Measurements from ENCODE around the gene BCAS3.

Gene BCAS3

DNA sequence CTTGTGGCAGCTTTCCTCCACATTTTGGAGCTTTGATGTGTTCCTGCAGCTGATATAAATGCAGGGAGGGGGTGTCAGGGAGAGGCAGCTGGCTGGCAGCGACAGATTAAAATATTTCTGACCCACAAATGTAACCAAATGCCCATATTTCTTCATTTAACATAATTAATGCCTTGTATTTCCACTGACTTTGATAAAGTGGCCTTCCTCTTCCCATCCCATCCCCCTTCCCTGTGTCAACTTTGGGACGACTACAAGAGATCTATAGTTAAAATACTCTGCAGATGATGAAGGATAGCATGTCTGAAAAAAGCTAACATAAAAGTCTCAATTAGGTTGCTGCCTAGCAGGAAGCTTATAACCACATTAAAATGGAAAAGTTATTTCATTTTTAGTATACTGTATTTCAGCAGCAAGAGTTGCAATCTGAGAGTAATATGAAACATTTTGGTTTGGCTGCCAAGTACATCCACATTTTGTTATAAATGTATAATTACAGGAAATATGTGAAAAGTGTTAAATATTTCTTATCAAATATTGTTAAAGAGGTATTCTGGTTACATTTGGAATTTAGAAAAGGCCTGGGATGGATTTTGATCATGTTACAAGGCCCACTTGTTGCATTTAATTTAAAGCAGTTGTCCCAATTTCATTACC is 483.3 kb downstream of the BCAS3 start:
- Histone ChIP-seq H3K4me3 (no peak overlapping the region), H3K36me3 (no peaks in the 10 kb centered on the region), H3K4me2 (peak overlapping the region; percentile 30; the same call in 1 of the 2 replicates), H3K9ac (no peak overlapping the region), H3K4me1 (peaks cover 14% of the 10 kb centered on the region), H3K27me3 (no peaks in the 10 kb centered on the region), H3K9me3 (no peaks in the 10 kb centered on the region), H4K20me1 (no peaks in the 10 kb centered on the region), H3K27ac (no peak overlapping the region)
- TF ChIP-seq Cebpa-rat (IDR thresholded peaks at IDR 0.05) = no peak

DNA sequence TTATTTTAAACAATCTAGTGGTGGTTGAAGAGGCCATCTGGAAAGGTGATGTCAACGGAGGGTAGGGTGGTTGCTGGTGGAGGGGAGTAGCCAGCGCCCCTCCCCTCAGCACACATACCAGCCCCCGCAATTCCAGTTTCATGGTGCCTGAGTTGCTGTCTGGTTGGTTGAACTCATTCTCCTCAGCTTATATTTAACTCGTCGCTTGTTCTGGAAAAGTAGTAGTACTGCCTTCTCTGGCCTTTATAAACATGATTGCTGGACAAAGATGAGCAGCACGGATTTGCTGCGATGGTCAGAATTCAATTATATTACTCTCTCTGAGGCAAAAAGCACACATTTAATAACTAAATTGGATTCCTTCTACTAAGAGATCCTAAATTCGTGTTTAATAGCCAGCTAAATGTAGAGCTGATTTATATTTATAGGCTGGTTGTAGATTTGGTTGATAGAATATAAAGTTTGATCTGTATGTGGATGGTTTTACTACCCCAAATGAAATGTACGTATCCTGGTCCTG is 484.0 kb downstream of the BCAS3 start:
- H3K9me3 ChIP-seq = no peaks in the 10 kb centered on the region
- no peak overlapping the region for H3K9ac ChIP-seq
- TF ChIP-seq Cebpa-rat (IDR thresholded peaks at IDR 0.05) = no peak
- no peak overlapping the region for H3K27ac ChIP-seq
- H3K4me3 ChIP-seq = no peak overlapping the region
- no peak overlapping the region for H3K4me2 ChIP-seq
- peaks cover 14% of the 10 kb centered on the region for H3K4me1 ChIP-seq
- no peaks in the 10 kb centered on the region for H4K20me1 ChIP-seq
- no peaks in the 10 kb centered on the region for H3K36me3 ChIP-seq
- no peaks in the 10 kb centered on the region for H3K27me3 ChIP-seq

DNA sequence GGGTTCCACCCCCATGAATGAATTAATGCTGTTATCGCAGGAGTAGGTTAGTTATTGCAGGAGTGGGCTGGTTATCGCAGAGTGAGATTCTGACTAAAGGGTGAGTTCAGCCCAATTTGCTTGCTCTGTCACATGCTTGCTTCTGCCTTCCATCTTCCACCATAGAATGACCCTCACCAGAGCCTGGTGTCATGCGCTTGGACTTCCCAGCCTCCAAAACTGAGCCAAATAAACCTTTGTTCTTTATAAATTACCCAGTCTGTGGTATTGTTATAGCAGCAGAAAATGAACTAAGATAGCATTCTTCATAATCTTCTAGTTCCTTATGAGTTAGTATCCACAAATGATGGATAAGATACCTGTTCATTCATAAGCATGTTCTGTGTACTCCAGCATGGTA is 486.9 kb downstream of the BCAS3 start:
- Histone ChIP-seq H3K4me1 (peaks cover 14% of the 10 kb centered on the region), H4K20me1 (no peaks in the 10 kb centered on the region), H3K9me3 (no peaks in the 10 kb centered on the region), H3K9ac (no peak overlapping the region), H3K4me2 (no peak overlapping the region), H3K36me3 (no peaks in the 10 kb centered on the region), H3K27ac (no peak overlapping the region), H3K27me3 (no peaks in the 10 kb centered on the region), H3K4me3 (no peak overlapping the region)
- no peak for TF ChIP-seq Cebpa-rat (IDR thresholded peaks at IDR 0.05)

DNA sequence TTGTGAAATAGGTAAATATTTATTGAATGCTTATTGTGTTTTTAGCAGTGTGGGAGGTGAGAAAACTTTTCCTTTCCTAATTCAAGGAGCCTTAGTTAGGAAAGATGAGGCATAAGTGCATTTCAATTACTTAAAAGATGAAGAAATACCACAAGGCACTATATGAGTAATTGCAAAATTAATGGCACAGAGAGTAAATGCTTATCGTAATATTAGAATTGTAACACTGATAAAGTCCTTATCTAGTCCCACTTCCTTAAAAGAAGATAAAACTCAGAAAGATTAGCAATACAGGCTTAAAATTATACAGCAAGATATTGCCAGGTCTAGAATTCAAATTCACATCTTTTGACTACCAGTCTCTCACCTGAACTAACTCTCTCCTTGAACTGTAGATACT is 489.4 kb downstream of the BCAS3 start:
- no peaks in the 10 kb centered on the region for H3K27me3 ChIP-seq
- no peaks in the 10 kb centered on the region for H3K36me3 ChIP-seq
- H4K20me1 ChIP-seq = no peaks in the 10 kb centered on the region
- no peak overlapping the region for H3K4me3 ChIP-seq
- peaks cover 5% of the 10 kb centered on the region; the same call in 1 of the 2 replicates for H3K9me3 ChIP-seq
- TF ChIP-seq Cebpa-rat (IDR thresholded peaks at IDR 0.05) = no peak
- no peak overlapping the region for H3K9ac ChIP-seq
- H3K4me2 ChIP-seq = no peak overlapping the region
- H3K27ac ChIP-seq = no peak overlapping the region
- H3K4me1 ChIP-seq = no peaks in the 10 kb centered on the region

DNA sequence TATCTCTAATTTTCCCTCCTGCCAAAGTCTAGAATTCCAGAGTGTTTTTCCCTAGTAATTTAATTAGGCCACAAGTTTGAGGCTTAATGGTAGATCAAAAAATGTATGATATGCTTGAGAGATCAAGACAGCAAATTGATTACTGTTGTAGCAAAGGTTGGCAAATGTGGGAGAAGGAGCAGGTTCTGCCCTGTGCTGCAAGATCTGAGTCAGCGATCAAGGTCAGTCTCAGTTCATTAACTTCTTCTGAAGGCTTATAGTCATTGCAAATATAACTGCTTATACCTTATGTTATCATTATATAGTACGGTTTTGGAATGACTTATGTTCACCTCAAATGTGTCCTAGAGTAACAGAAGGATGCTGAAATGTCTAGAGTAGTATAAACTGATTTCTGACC is 490.9 kb downstream of the BCAS3 start:
- Histone ChIP-seq H3K9ac (no peak overlapping the region), H4K20me1 (no peaks in the 10 kb centered on the region), H3K9me3 (peaks cover 5% of the 10 kb centered on the region; the same call in 1 of the 2 replicates), H3K27me3 (no peaks in the 10 kb centered on the region), H3K4me3 (no peak overlapping the region), H3K36me3 (no peaks in the 10 kb centered on the region), H3K4me2 (no peak overlapping the region), H3K27ac (no peak overlapping the region), H3K4me1 (no peaks in the 10 kb centered on the region)
- TF ChIP-seq Cebpa-rat (IDR thresholded peaks at IDR 0.05) = no peak

DNA sequence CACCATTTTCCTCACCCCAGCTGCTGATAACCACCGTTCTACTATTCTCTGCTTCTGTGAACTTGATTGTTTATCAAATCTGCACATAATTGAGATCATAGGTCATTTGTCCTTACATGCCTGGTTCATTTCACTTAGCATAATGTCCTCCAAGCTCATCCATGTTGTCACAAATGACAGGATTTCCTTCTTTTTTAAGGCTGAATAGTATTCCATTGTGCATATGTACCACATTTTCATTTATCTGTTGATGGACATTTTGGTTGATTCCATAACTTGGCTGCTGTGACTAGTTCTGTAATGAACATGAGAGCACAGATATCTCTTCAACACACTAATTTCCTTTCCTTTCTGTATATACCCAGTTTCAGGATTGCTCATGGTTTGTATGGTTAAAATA is 496.7 kb downstream of the BCAS3 start:
- TF ChIP-seq Cebpa-rat (IDR thresholded peaks at IDR 0.05) = no peak
- H3K4me3 ChIP-seq = no peak overlapping the region
- H3K36me3 ChIP-seq = no peaks in the 10 kb centered on the region
- no peak overlapping the region for H3K27ac ChIP-seq
- no peak overlapping the region for H3K4me2 ChIP-seq
- no peaks in the 10 kb centered on the region for H4K20me1 ChIP-seq
- H3K9me3 ChIP-seq = peaks cover 5% of the 10 kb centered on the region; the same call in 1 of the 2 replicates
- no peak overlapping the region for H3K9ac ChIP-seq
- H3K4me1 ChIP-seq = peaks cover 3% of the 10 kb centered on the region
- no peaks in the 10 kb centered on the region for H3K27me3 ChIP-seq

DNA sequence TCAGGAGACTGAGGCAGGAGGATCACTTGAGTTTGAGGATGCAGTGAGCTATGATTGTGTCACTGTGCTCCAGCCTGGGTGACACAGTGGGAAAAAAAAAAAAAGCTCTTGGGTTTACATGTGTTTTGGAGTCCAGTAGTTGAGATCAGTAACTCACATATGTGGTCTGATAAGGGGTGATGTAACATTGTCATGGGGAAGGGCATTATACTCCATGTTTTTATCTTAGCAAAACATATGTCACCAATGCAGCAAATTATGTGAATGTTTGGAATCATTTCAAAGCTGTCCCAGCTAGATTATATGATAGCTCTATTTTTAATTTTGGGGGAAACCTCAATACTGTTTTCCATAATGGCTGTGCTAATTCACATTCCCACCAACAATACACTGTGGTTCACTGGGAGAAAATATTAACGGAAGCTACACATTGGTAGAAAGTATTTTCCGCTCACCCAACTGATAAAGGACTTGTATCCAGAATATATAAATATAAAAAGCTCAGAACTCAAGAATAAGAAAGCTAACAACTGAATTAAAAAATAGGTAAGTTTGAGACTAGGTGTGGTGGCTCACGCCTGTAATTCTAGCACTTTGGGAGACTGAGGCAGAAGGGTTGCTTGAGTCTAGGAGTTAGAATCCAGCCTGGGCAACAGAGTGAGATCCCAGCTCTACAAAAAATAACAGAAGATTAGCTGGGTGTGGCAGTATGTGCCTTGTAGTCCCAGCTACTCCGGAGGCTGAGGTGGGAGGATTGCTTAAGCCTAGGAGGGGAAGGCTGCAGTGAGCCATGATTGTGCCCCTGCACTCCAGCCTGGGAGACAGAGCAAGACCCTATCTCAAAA is 497.9 kb downstream of the BCAS3 start:
- H3K27ac ChIP-seq = no peak overlapping the region
- no peaks in the 10 kb centered on the region for H3K27me3 ChIP-seq
- peaks cover 3% of the 10 kb centered on the region; the same call in 1 of the 2 replicates for H3K9me3 ChIP-seq
- H3K4me3 ChIP-seq = no peak overlapping the region
- H3K36me3 ChIP-seq = no peaks in the 10 kb centered on the region
- no peak for TF ChIP-seq Cebpa-rat (IDR thresholded peaks at IDR 0.05)
- H3K9ac ChIP-seq = no peak overlapping the region
- no peak overlapping the region for H3K4me2 ChIP-seq
- peaks cover 7% of the 10 kb centered on the region for H3K4me1 ChIP-seq
- H4K20me1 ChIP-seq = no peaks in the 10 kb centered on the region

DNA sequence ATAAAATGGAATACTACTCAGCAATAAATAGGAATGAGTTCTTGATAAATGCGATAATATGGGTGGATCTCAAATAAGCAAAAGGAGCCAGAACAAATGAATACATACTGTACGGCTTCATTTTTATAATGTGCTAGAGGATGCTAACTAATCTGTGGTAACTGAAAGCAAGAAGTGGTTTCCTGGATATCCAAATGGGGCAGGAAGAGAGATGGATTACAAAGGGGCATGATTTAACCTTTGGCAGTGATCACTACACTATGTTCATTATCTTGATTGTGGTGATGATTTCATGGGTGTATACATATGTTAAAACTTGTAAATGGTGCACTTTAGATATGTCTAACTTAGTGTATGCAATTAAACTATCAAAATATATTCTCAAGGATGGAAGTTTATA is 499.7 kb downstream of the BCAS3 start:
- no peak for TF ChIP-seq Cebpa-rat (IDR thresholded peaks at IDR 0.05)
- H3K27me3 ChIP-seq = no peaks in the 10 kb centered on the region
- no peak overlapping the region for H3K4me3 ChIP-seq
- H3K4me2 ChIP-seq = no peak overlapping the region
- H3K27ac ChIP-seq = no peak overlapping the region
- no peaks in the 10 kb centered on the region for H4K20me1 ChIP-seq
- H3K9ac ChIP-seq = no peak overlapping the region
- H3K4me1 ChIP-seq = peaks cover 7% of the 10 kb centered on the region
- H3K9me3 ChIP-seq = no peaks in the 10 kb centered on the region
- no peaks in the 10 kb centered on the region for H3K36me3 ChIP-seq

DNA sequence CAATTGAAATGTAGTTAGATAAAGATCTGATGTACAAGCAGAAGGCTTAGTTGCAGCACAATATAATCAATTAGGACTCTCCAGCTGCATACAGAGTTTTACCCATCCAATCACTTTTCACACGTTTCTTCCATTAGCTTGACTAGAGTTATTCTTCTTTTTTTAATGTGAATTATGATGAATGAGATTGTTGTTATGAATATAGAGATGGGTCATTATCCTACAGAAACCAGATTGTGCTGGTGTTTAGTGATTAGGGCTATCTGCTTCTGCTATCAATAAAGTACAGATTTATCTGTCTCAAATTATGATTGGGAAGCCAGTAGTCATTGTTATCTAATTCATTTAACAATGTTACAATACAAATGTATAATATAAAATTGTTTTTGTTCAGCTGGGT is 500.6 kb downstream of the BCAS3 start:
- no peaks in the 10 kb centered on the region for H3K9me3 ChIP-seq
- H3K9ac ChIP-seq = no peak overlapping the region
- H3K4me1 ChIP-seq = peaks cover 7% of the 10 kb centered on the region
- no peak for TF ChIP-seq Cebpa-rat (IDR thresholded peaks at IDR 0.05)
- no peak overlapping the region for H3K4me3 ChIP-seq
- H3K36me3 ChIP-seq = no peaks in the 10 kb centered on the region
- no peak overlapping the region for H3K27ac ChIP-seq
- H3K4me2 ChIP-seq = no peak overlapping the region
- no peaks in the 10 kb centered on the region for H4K20me1 ChIP-seq
- H3K27me3 ChIP-seq = no peaks in the 10 kb centered on the region

DNA sequence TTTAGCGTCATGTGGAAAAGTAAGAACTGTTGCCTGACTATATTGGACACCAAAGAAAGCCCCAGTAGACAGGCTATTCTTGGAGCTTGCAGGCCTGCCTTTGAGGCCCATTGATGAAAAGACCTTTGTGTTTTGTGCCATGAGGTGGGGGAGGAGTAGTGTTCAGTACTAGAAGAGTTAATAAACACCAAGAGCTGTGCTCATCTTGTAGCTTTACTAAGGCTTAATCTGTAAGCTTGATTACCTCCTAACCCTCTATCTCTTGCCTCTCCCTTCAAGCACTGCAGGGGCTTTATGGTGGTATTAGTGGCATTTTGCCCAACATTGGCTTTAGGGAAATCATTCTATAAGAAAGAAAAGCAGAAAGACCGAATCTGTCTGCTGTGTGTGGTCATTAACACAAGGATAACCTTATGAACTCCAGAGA is 501.7 kb downstream of the BCAS3 start:
- peak overlapping the region; percentile 11; the same call in 1 of the 2 replicates for H3K4me2 ChIP-seq
- no peak for TF ChIP-seq Cebpa-rat (IDR thresholded peaks at IDR 0.05)
- no peak overlapping the region for H3K4me3 ChIP-seq
- H3K9ac ChIP-seq = no peak overlapping the region
- H3K9me3 ChIP-seq = no peaks in the 10 kb centered on the region
- H3K4me1 ChIP-seq = peaks cover 7% of the 10 kb centered on the region
- no peaks in the 10 kb centered on the region for H3K36me3 ChIP-seq
- H4K20me1 ChIP-seq = no peaks in the 10 kb centered on the region
- no peak overlapping the region for H3K27ac ChIP-seq
- no peaks in the 10 kb centered on the region for H3K27me3 ChIP-seq

Data from BLaER1 (cell line).